Measurements from ENCODE around the gene KCNMA1.

DNA sequence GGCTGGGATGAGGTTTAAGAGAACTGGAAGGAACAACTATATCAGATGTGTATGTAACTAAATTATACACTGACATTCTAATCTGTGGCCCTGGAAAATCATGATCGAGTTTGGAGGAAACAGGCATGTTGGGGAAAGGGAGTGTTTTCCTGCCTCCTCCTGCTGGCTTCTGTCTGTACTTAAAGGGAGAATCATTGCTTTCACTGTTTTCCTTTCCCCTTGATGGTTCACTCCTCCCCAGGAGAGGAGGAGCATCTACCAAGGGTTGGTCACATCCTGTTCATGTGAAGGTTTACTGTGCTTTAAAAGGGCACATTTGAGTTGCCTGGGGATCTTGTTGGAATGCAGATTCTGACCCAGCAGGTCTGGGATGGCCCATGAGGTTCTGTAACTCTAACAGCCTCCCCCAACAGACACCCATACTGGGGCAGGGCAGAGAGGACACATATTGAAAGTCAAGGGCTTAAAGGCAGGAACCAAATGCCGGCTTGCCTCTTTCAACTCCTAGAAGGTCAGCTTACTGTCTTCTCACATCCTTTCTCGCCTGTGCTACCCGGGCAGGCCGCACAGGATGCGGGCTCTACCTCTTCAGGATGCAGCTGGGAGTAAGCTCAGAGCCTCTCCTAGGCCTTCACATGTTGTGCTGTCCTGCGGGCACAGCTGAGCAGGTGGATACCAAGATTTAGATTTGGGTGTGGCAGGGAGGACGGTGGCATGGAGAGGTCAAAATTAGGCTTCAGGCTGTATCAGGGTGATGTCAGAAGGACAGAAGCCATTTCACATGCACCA is 694.8 kb downstream of the KCNMA1 start:
- TF ChIP-seq POLR2AphosphoS5 (IDR thresholded peaks at IDR 0.05; ENCODE audit: low read depth, low read length) (no peak), POLR2A (IDR thresholded peaks at IDR 0.05; ENCODE audit: borderline replicate concordance, extremely low read depth, insufficient read depth, insufficient read length) (no peak), RAD21 (IDR thresholded peaks at IDR 0.05; ENCODE audit: low read depth) (no peak), CTCF (IDR thresholded peaks at IDR 0.05 in 2 of 3, conservative IDR thresholded peaks at IDR 0.05 in 1 of 3; ENCODE audit: borderline replicate concordance in 1 of 3, insufficient read depth in 1 of 3, low read depth in 2 of 3, low read length in 2 of 3) (no peak), SRF (IDR thresholded peaks at IDR 0.05; ENCODE audit: low read depth) (no peak), SP1 (IDR thresholded peaks at IDR 0.05; ENCODE audit: low read depth) (no peak), EZH2 (IDR thresholded peaks at IDR 0.05) (no peak), REST (IDR thresholded peaks at IDR 0.05; ENCODE audit: low read depth) (no peak), YY1 (IDR thresholded peaks at IDR 0.05; ENCODE audit: extremely low read depth, insufficient replicate concordance, low read depth, low read length) (no peak)
- TF ChIP-seq, protein P1, sequence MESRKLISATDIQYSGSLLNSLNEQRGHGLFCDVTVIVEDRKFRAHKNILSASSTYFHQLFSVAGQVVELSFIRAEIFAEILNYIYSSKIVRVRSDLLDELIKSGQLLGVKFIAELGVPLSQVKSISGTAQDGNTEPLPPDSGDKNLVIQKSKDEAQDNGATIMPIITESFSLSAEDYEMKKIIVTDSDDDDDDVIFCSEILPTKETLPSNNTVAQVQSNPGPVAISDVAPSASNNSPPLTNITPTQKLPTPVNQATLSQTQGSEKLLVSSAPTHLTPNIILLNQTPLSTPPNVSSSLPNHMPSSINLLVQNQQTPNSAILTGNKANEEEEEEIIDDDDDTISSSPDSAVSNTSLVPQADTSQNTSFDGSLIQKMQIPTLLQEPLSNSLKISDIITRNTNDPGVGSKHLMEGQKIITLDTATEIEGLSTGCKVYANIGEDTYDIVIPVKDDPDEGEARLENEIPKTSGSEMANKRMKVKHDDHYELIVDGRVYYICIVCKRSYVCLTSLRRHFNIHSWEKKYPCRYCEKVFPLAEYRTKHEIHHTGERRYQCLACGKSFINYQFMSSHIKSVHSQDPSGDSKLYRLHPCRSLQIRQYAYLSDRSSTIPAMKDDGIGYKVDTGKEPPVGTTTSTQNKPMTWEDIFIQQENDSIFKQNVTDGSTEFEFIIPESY (IDR thresholded peaks at IDR 0.05; ENCODE audit: extremely low read depth, insufficient replicate concordance, low read length), result no peak
- TF ChIP-seq, protein P2, sequence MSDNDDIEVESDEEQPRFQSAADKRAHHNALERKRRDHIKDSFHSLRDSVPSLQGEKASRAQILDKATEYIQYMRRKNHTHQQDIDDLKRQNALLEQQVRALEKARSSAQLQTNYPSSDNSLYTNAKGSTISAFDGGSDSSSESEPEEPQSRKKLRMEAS (IDR thresholded peaks at IDR 0.05), result no peak

All from HCT116 (cell line).